ENCODE results near the gene SIPA1L3. TPM values are rescaled to one million over a fixed set of nuclear protein-coding genes. Genes with fewer than 3 reads are reported as not detected.
A peak's percentile ranks its signal among the peaks of the same experiment; 100 is the strongest.

Gene SIPA1L3
- total RNA-seq, 4 donors from 2014 or later, result 11.1 to 25.3 (median 14.5) TPM

GRCh38 chr19:37977391-37977790, 70.4 kb downstream of the SIPA1L3 start:
- no peak for DNase-seq

DNA sequence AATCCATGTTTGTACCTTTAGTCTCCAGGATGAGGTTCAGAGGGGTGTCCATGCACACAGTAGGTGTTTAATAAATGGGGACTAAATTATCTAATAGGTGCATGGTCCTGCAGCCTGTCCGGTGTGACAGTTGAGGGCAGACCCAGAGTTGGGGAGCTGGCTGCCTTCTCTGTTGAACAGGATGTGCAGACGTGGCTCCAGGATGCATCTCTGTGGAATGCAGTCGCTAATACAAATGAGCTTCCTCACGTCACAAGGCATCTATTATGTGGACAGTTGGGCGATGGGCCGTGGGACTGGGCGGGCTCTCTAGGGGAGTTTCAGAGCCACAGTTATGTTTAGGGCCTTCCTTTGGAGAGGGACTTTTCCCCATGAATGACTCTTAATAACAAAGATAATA, 71.0 kb downstream of the SIPA1L3 start:
- peaks cover 25 to 57% (median 26%) of the 10 kb centered on the region in 3 donors for H3K4me1 ChIP-seq
- intact Hi-C loops (cut with DNase I), result no loop called here
- H3K4me3 ChIP-seq, result no peak overlapping the region
- H3K27me3 ChIP-seq, result no peaks in the 10 kb centered on the region
- H3K27ac ChIP-seq, result no peak overlapping the region
- TF ChIP-seq CTCF (IDR thresholded peaks at IDR 0.05) (no peak), POLR2A (IDR thresholded peaks at IDR 0.05) (no peak)
- H3K36me3 ChIP-seq, result no peaks in the 10 kb centered on the region
- no peak for DNase-seq
- WGBS, 2 donors, result 52 to 78% methylated on average over 4 to 7 of the region's 7 CpGs
- H3K9me3 ChIP-seq, result no peaks in the 10 kb centered on the region

More at GRCh38 chr19:37977391-37977790, 70.4 kb downstream of the SIPA1L3 start:
- H3K27me3 ChIP-seq, result no peaks in the 10 kb centered on the region
- no peak overlapping the region for H3K4me3 ChIP-seq
- intact Hi-C loops (cut with DNase I), result no loop called here
- TF ChIP-seq POLR2A (IDR thresholded peaks at IDR 0.05), result no peak
- no peak for TF ChIP-seq CTCF (IDR thresholded peaks at IDR 0.05)
- H3K9me3 ChIP-seq, result no peaks in the 10 kb centered on the region
- H3K4me1 ChIP-seq, result peaks cover 22 to 51% (median 25%) of the 10 kb centered on the region in 3 donors
- no peak overlapping the region for H3K27ac ChIP-seq
- 92% methylated on average over 3 of the region's 5 CpGs; no CpG with 5 or more reads in 1 of the 2 donors for WGBS, 2 donors
- H3K36me3 ChIP-seq, result no peaks in the 10 kb centered on the region

DNA sequence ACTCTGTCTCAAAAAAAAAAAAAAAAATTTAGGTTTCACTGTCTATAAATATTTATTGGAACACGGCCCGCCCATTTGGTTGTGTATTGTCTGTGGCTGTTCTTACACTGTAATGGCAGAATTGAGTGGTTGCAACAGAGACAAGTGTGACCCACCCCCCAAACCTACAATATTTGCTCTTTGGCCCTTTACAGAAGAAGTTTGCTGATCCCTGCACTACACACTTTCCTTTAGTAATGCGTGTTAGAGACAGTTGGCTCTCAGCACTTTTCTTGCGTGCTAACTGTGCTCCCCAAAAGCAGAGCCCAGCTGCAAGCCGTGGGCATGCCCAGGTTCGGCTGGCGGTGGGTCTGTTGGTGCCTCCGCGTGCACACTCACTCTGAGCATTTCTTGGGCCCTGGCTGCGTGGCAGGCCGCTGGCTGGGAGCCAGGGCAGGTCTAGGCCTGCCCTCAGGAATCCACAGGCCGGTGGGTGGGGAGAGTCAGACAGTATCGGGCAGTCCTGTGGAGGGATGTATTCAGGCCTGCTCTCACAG, 72.6 kb downstream of the SIPA1L3 start:
- DNase-seq, result no peak

DNA sequence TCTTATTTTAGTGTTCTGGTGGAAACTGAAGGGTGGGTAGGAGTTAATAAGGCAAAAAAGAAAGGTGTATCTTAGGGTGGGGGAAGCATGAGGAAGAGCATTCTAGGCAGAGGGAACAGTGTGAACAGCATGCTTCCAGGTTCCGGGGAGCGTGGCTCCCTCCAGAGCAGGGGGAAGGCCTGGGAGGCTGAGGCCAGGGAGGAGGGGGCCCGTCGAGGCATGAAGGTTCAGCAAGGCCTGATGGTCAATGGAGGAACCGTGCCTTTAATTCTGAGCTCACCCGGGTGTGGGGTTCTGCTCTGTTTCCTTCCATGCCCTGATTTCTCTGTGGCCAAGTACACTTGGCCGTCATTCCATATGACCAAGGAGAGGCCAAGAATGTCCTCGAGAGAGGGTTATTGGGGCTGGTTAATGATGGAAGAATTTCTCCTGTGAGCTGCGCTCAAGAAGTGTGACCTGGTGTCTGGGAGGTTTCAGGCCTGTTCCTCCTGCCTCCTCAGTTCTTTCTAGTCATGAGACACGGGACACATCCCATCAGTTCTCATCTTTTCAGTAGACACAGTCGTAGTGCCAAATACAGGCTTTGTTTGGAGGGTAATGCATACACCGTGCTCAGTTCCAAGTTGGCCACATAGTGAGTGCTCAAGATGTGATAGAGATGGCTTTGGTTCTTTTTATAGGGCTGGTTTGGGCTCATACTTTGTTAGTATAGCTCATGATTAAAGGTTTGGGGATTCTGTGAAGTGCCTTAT, 73.6 kb downstream of the SIPA1L3 start:
- H3K27me3 ChIP-seq, result no peaks in the 10 kb centered on the region
- WGBS, 2 donors, result 62 to 71% methylated on average over 9 to 12 of the region's 12 CpGs
- H3K9me3 ChIP-seq, result no peaks in the 10 kb centered on the region
- H3K4me3 ChIP-seq, result no peak overlapping the region
- no peaks in the 10 kb centered on the region for H3K36me3 ChIP-seq
- peak overlapping the region; percentile 59 to 67 (median 62) for H3K27ac ChIP-seq
- intact Hi-C loops (cut with DNase I), result no loop called here
- TF ChIP-seq CTCF (IDR thresholded peaks at IDR 0.05) (no peak), POLR2A (IDR thresholded peaks at IDR 0.05) (no peak)
- no peak for DNase-seq
- peaks cover 25 to 61% (median 26%) of the 10 kb centered on the region in 3 donors for H3K4me1 ChIP-seq

More for the DNA sequence above, 72.6 kb downstream of the SIPA1L3 start:
- Histone ChIP-seq H3K27ac (peak overlapping the region; percentile 59 to 67 (median 62)), H3K27me3 (no peaks in the 10 kb centered on the region), H3K36me3 (no peaks in the 10 kb centered on the region), H3K9me3 (no peaks in the 10 kb centered on the region), H3K4me3 (no peak overlapping the region), H3K4me1 (peaks cover 25 to 61% (median 26%) of the 10 kb centered on the region in 3 donors)
- intact Hi-C loops (cut with DNase I), result no loop called here
- TF ChIP-seq POLR2A (IDR thresholded peaks at IDR 0.05) (no peak), CTCF (IDR thresholded peaks at IDR 0.05) (peak in 1 of 6 experiments; percentile 6)
- 22 to 31% methylated on average over 6 to 13 of the region's 13 CpGs for WGBS, 2 donors

- H3K27ac ChIP-seq, result peak overlapping the region in 2 of 4 donors; percentile 23 to 37
- intact Hi-C loops (cut with DNase I), result no loop called here
- no peaks in the 10 kb centered on the region for H3K36me3 ChIP-seq
These were observed 74.9 kb downstream of the SIPA1L3 start for GRCh38 chr19:37981785-37982475.

More at GRCh38 chr19:37981785-37982475, 74.9 kb downstream of the SIPA1L3 start:
- H3K4me3 ChIP-seq, result no peak overlapping the region
- no peaks in the 10 kb centered on the region for H3K9me3 ChIP-seq
- TF ChIP-seq POLR2A (IDR thresholded peaks at IDR 0.05) (no peak), CTCF (IDR thresholded peaks at IDR 0.05) (no peak)
- H3K27me3 ChIP-seq, result no peaks in the 10 kb centered on the region
- no peak for DNase-seq
- H3K4me1 ChIP-seq, result peaks cover 25 to 74% (median 26%) of the 10 kb centered on the region in 3 donors
- WGBS, 2 donors, result 42 to 57% methylated on average over 9 to 13 of the region's 13 CpGs
